SK-N-MC (cell line): Measurements from ENCODE around the gene TBC1D1.

ENCODE experiments used
- DNase-seq: peaks from one replicate; pipeline ENCODE4 v3.0.0-alpha.2; 2011; ENCODE audit warnings: low read depth, low spot score
- H3K27ac ChIP-seq: fragments of 200-600 bp; sonication (generic); 2 replicates; pipeline ENCODE4 v1.5.1; 2016; ENCODE audit warnings: mixed run types
- H3K36me3 ChIP-seq: fragments of 200-600 bp; sonication (generic); 2 replicates; pipeline ENCODE4 v1.6.1; 2017; ENCODE audit warnings: antibody characterized with exemption, low read length, mixed read lengths; ENCODE audit not compliant: insufficient read depth
- H3K4me3 ChIP-seq: fragments of 200-600 bp; sonication (generic); 2 replicates; pipeline ENCODE4 v1.5.1; 2016
- H3K9ac ChIP-seq: fragments of 200-600 bp; sonication (generic); 2 replicates; pipeline ENCODE4 v1.8.0; 2017; ENCODE audit warnings: mixed run types, mixed read lengths; ENCODE audit not compliant: insufficient read length
- H3K9me3 ChIP-seq: fragments of 200-600 bp; sonication (generic); 2 replicates; pipeline ENCODE4 v1.6.1; 2017; ENCODE audit warnings: low read depth, mild to moderate bottlenecking, antibody characterized with exemption, low read length, moderate library complexity, mixed read lengths
- EZH2 ChIP-seq: fragments of 200-600 bp; sonication (generic); IDR thresholded peaks from one replicate; pipeline ENCODE4 v1.6.1; 2017; ENCODE audit warnings: antibody characterized with exemption
- FOXP2 ChIP-seq: optimal IDR thresholded peaks from 2 replicates; pipeline ENCODE3; 2011; ENCODE audit warnings: mild to moderate bottlenecking, moderate library complexity; ENCODE audit not compliant: insufficient read depth; ENCODE audit errors: extremely low read length, control extremely low read depth
- POLR2AphosphoS5 ChIP-seq: IDR thresholded peaks from 2 replicates; pipeline ENCODE4 v1.6.1; 2012; ENCODE audit warnings: mild to moderate bottlenecking, low read depth, low read length, borderline replicate concordance

The TBC1D1 gene

DNA sequence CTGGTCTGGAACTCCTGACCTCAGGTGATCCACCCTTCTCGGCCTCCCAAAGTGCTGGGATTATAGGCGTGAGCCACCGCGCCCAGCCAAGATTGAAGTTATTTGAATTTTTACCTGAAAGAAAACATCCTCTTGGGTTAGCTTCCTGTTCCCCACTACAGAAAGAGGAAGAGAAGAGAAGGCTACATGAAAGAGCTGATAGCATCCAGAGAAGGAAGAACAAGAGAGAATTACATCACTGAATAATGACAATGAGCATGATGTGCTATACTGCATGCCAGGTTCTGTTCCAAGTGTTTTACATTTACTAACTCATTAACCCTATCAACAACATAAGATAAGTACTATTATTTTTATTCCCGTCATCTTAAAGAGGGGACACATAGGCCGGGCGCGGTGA, 11.5 kb upstream of the TBC1D1 start:
- H3K9me3 ChIP-seq: no peaks in the 10 kb centered on the region
- H3K36me3 ChIP-seq: no peaks in the 10 kb centered on the region
- H3K9ac ChIP-seq: no peak overlapping the region
- no peak overlapping the region for H3K4me3 ChIP-seq
- TF ChIP-seq POLR2AphosphoS5: no peak
- no peak for TF ChIP-seq EZH2
- H3K27ac ChIP-seq: no peak overlapping the region
- DNase-seq: no peak

DNA sequence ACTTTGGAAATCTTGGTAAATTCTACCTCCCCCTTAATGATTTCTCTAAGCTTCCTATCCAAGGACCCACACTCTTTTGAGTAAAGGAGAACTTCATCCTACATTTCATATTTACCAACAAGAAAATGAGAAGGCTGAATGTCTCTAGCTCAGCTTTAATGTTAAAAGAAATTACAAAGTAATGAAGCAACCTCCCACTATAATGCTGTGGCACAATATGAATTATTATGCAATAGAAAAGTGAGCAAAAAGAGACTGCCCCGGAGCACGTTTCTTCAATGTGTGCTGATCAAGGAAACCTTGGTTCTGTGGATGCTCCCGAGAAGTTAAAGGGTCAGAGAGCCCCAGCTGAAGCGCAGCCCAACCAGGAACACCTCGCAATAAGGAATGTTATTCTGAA, 9.1 kb upstream of the TBC1D1 start:
- H3K9me3 ChIP-seq: no peaks in the 10 kb centered on the region
- no peaks in the 10 kb centered on the region for H3K36me3 ChIP-seq
- no peak for TF ChIP-seq FOXP2
- TF ChIP-seq POLR2AphosphoS5: no peak
- TF ChIP-seq EZH2: no peak
- no peak overlapping the region for H3K4me3 ChIP-seq
- H3K9ac ChIP-seq: no peak overlapping the region
- H3K27ac ChIP-seq: no peak overlapping the region
- DNase-seq: no peak

DNA sequence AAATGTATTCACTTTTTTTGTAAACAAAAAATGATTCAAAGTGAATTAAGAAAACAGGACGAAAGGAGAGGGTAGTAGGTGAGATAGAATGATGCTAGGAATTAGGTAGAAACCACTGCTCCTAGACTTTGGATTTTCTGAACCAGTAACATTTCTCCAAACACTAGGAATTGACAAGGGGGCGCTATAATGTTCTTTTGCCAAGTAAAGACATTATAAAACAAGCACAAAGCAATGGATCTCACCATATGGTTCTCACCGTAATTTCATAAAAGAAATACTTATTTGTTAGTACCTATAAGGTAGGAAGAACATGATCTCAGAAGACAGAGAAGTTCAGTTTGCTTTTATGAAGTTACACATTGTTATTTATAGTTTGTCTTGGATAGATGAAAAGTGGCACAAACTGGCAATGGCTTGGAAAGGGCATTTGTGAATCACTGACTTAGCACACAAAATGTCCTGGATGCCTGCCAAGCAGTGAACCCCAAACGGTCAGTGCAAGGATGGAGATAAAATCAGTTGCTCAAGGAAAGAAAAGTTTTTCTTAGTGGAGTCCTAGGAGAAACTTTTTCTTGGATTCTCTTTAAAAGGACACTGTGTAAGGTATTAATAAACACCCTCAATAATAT, 8.1 kb upstream of the TBC1D1 start:
- no peak overlapping the region for H3K27ac ChIP-seq
- H3K9ac ChIP-seq: no peak overlapping the region
- H3K36me3 ChIP-seq: no peaks in the 10 kb centered on the region
- H3K4me3 ChIP-seq: no peak overlapping the region
- no peak for DNase-seq
- TF ChIP-seq POLR2AphosphoS5: no peak
- no peak for TF ChIP-seq FOXP2
- no peak for TF ChIP-seq EZH2
- H3K9me3 ChIP-seq: no peaks in the 10 kb centered on the region

DNA sequence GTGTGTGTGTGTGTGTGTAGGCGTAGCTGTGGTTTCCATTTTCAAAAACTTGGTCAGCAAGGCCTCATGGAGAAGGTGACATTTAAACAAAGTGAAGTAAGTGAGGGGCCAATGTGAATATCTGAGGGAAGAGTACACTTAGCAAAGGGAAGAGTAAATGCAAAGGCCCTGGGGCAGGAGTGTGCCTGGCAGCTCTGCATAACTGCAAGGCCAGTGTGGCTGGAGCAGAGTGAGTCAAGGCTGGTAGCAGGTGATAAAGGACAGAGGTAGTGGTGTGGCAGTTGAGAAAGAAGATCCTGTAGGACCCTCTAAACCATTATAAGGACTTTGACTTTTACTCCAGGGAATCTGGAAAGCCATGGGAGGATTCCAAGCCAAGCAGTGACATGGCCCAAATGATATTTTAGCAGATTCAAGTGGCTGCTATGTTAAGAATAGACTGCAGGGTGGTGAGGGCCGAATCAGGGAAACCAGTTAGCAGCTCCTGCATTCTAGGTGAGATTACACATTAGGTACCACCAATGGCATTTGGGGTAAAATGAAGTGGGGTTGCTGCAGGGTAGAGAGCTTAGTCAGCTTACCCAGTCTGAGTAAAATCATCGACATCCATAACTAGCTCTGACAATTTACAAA, 5.9 kb upstream of the TBC1D1 start:
- TF ChIP-seq POLR2AphosphoS5 (no peak), FOXP2 (no peak)
- Histone ChIP-seq H3K36me3 (no peaks in the 10 kb centered on the region), H3K4me3 (no peak overlapping the region), H3K27ac (no peak overlapping the region), H3K9me3 (no peaks in the 10 kb centered on the region), H3K9ac (no peak overlapping the region)
- DNase-seq: no peak

DNA sequence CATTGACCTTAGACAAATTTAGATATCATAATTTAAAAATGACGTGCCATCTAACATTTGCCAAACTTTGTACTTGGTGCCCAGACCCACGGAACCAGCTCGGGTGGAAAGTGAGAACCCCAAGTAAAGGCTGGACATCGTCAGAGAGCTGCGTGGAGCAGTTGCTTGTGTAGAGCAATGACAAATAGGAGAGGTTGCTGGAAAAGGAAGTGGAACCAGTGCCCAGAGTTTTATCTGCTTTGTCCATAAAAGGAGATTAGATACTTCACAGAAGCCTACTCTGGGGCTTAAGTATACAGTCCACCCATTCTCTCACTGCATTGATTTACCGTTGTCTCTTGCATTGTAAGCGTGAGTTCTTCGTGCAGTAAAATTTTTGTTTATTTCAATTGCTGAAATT, 5.4 kb upstream of the TBC1D1 start:
- Histone ChIP-seq H3K4me3 (no peak overlapping the region), H3K36me3 (no peaks in the 10 kb centered on the region), H3K9ac (no peak overlapping the region), H3K27ac (no peak overlapping the region), H3K9me3 (no peaks in the 10 kb centered on the region)
- no peak for DNase-seq
- TF ChIP-seq POLR2AphosphoS5 (no peak), FOXP2 (no peak), EZH2 (no peak)

DNA sequence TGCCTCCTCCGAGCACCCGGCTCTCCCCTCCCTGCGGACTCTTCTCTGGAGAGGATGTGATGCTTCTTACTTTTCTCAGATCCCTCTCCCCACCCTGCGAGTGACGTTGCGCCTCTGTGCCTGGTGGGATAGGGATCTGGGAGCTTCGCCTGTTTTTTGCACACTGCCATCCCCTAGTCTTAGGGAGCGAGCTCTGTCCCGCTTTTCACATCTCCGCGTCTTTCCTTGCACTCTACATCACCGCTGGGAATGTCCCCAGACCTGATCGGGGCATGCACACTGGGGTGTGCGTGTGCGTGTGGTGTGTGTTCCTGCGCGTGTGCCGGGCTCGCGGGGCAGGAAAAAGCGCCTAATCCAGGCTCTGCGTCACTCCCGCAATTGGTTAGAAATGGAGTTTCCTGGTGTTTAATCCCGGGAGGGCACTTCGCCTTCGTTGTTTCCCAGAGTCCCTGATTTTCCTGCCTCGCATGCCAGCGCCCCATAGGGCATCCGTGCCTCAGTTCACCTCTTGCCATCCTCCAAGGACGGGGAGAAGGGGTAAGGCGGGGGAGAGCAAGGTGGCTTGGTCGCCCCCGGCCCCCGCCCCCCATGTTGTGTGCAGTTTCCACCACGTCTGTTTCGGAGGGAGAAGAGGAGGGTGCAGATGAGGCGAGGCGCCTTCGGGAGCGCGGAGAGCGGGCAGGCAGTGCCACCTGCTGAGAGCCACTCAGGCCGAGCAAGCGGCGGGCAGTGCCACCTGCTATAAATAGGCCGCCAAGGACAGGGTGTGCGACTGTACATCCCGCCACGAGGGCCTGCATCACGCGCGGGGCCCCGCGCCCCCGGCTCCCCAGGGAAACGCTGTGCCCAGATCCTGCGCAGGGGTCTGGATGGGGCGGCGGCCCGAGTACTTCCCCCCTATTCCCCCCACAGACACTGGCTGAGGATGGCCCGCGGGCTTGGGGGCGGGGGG, 759 bp upstream of the TBC1D1 start:
- no peak overlapping the region for H3K27ac ChIP-seq
- no peak overlapping the region for H3K9ac ChIP-seq
- no peak for DNase-seq
- peak overlapping the region; percentile 68 for H3K4me3 ChIP-seq
- TF ChIP-seq EZH2 (no peak), FOXP2 (no peak), POLR2AphosphoS5 (no peak)
- H3K9me3 ChIP-seq: no peaks in the 10 kb centered on the region
- no peaks in the 10 kb centered on the region for H3K36me3 ChIP-seq

DNA sequence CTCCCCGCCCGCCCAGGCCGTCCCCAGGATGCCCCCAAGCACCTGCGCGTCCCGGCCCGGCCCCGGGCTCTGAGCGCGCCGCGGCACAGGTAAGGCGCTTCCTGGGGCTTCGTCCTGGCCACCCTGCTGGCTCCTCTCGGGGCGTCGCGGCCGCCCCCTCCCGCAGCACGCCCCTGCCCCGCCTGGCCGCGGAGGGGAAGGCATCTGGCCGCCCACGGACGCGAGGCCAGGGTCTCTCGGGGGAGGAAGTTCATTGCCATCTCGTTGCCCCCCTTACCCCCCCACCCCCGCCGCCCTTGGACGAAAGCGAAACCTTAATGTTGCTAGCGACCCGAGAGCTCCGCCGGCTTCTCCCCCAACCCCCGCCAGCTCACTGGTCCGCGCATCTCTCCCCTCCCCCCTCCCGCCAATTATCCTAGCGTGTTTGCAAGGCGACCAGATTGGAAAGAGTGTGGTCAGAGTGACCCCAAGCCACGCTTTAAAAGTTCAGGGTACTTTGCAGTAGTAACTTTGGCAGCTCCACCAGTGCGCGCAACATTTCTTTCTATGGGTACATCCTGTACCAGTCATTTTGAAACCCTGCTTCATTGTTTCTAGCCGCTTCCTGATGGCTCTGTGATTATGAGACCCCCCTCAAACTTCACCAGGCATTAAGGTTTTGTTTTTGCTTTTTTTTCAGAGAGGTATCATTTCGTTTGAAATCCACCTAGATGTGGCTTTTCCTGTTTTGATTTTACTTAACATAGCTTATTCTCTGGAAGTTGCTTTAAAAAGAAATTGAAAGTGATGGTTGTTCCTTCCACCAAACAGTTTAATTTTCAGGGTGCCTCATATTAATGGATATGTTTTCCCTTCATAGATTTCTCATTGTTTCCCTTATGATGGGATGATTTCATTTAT, 626 bp downstream of the TBC1D1 start:
- H3K9me3 ChIP-seq: no peaks in the 10 kb centered on the region
- no peak for TF ChIP-seq EZH2
- no peak for TF ChIP-seq POLR2AphosphoS5
- no peak for TF ChIP-seq FOXP2
- no peaks in the 10 kb centered on the region for H3K36me3 ChIP-seq
- H3K4me3 ChIP-seq: peak overlapping the region; percentile 68
- no peak overlapping the region for H3K27ac ChIP-seq
- H3K9ac ChIP-seq: no peak overlapping the region
- DNase-seq: no peak
